SK-N-SH treated with all-trans-retinoic acid at 6 μM for 48 hours (cell line): ENCODE results near the gene ZNF219.

Source experiments
- ATAC-seq: fragments of 200-7000 bp; cut with Tn5 transposase; 3 replicates; pipeline ENCODE4 v1.9.1; 2020; ENCODE audit warnings: mild to moderate bottlenecking, moderate library complexity
- BACH2 ChIP-seq: fragments of 250-450 bp; sonication (Bioruptor Pico); IDR thresholded peaks from 2 replicates; pipeline ENCODE4 v1.9.0; 2021; ENCODE audit warnings: mild to moderate bottlenecking, borderline replicate concordance
- CSDC2 ChIP-seq: fragments of 250-450 bp; sonication (Bioruptor Pico); IDR thresholded peaks from 2 replicates; pipeline ENCODE4 v1.5.0; 2020; ENCODE audit warnings: mild to moderate bottlenecking, moderate library complexity
- ESRRG ChIP-seq: fragments of 250-450 bp; sonication (Bioruptor Pico); IDR thresholded peaks from 2 replicates; pipeline ENCODE4 v1.6.1; 2021; ENCODE audit warnings: mild to moderate bottlenecking
- GLIS3 ChIP-seq: fragments of 250-450 bp; sonication (Bioruptor Pico); IDR thresholded peaks from 2 replicates; pipeline ENCODE4 v1.5.0; 2020; ENCODE audit warnings: mild to moderate bottlenecking, moderate library complexity
- ISL1 ChIP-seq: fragments of 250-450 bp; sonication (Bioruptor Pico); IDR thresholded peaks from 2 replicates; pipeline ENCODE4 v2.1.2; 2022; ENCODE audit warnings: mild to moderate bottlenecking, moderate library complexity
- OSR1 ChIP-seq: fragments of 250-450 bp; sonication (Bioruptor Pico); IDR thresholded peaks from 2 replicates; pipeline ENCODE4 v1.8.0; 2022; ENCODE audit warnings: moderate library complexity, mild to moderate bottlenecking, inconsistent platforms
- PATZ1 ChIP-seq: fragments of 250-450 bp; sonication (Bioruptor Pico); IDR thresholded peaks from 2 replicates; pipeline ENCODE4 v1.8.0; 2020; ENCODE audit warnings: mild to moderate bottlenecking, moderate library complexity, borderline replicate concordance
- POU6F1 ChIP-seq: fragments of 250-450 bp; sonication (Bioruptor Pico); IDR thresholded peaks from 2 replicates; pipeline ENCODE4 v1.8.0; 2021; ENCODE audit warnings: low read depth, mild to moderate bottlenecking, moderate library complexity, borderline replicate concordance
- PPARA ChIP-seq: fragments of 250-450 bp; sonication (Bioruptor Pico); IDR thresholded peaks from 2 replicates; pipeline ENCODE4 v1.5.0; 2020; ENCODE audit warnings: mild to moderate bottlenecking, borderline replicate concordance
- RARB ChIP-seq: fragments of 250-450 bp; sonication (Bioruptor Pico); IDR thresholded peaks from 2 replicates; pipeline ENCODE4 v1.8.0; 2021; ENCODE audit warnings: mild to moderate bottlenecking, moderate library complexity
- SNAI2 ChIP-seq: fragments of 250-450 bp; sonication (Bioruptor Pico); IDR thresholded peaks from 2 replicates; pipeline ENCODE4 v1.5.0; 2020; ENCODE audit warnings: mild to moderate bottlenecking, moderate library complexity
- TCF4 ChIP-seq: fragments of 250-450 bp; sonication (Bioruptor Pico); IDR thresholded peaks from 2 replicates; pipeline ENCODE4 v1.8.0; 2021; ENCODE audit warnings: mild to moderate bottlenecking, moderate library complexity, borderline replicate concordance
- TOX ChIP-seq: fragments of 250-450 bp; sonication (Bioruptor Pico); IDR thresholded peaks from 2 replicates; pipeline ENCODE4 v1.8.0; 2021; ENCODE audit warnings: mild to moderate bottlenecking, moderate library complexity, borderline replicate concordance
- TSHZ2 ChIP-seq: fragments of 250-450 bp; sonication (Bioruptor Pico); IDR thresholded peaks from 2 replicates; pipeline ENCODE4 v1.5.0; 2020; ENCODE audit warnings: mild to moderate bottlenecking, moderate library complexity
- ZFP3 ChIP-seq: fragments of 250-450 bp; sonication (Bioruptor Pico); IDR thresholded peaks from 2 replicates; pipeline ENCODE4 v1.5.0; 2020; ENCODE audit warnings: mild to moderate bottlenecking, moderate library complexity
- ZFP30 ChIP-seq: fragments of 450-650 bp; formaldehyde crosslinking; IDR thresholded peaks from 2 replicates; pipeline ENCODE4 v1.5.0; 2022; ENCODE audit warnings: mild to moderate bottlenecking, moderate library complexity
- ZNF565 ChIP-seq: fragments of 450-650 bp; formaldehyde crosslinking; conservative IDR thresholded peaks from 2 replicates; pipeline ENCODE4 v1.5.0; 2020; ENCODE audit warnings: low read depth, mild to moderate bottlenecking, moderate library complexity
- ZNF70 ChIP-seq: fragments of 450-650 bp; formaldehyde crosslinking; IDR thresholded peaks from 2 replicates; pipeline ENCODE4 v1.5.0; 2020; ENCODE audit warnings: mild to moderate bottlenecking, moderate library complexity
- ZNF8 ChIP-seq: fragments of 450-650 bp; formaldehyde crosslinking; IDR thresholded peaks from 2 replicates; pipeline ENCODE4 v1.5.0; 2020; ENCODE audit warnings: mild to moderate bottlenecking, moderate library complexity
- TF ChIP-seq, protein P1 (sequence below): fragments of 250-450 bp; sonication (Bioruptor Pico); IDR thresholded peaks from 2 replicates; pipeline ENCODE4 v1.5.1; 2021; ENCODE audit warnings: mild to moderate bottlenecking, moderate library complexity
- TF ChIP-seq, protein P2 (sequence below): fragments of 250-450 bp; sonication (Bioruptor Pico); IDR thresholded peaks from 2 replicates; pipeline ENCODE4 v1.5.1; 2020; ENCODE audit warnings: low read depth, mild to moderate bottlenecking, moderate library complexity

The ZNF219 gene

DNA sequence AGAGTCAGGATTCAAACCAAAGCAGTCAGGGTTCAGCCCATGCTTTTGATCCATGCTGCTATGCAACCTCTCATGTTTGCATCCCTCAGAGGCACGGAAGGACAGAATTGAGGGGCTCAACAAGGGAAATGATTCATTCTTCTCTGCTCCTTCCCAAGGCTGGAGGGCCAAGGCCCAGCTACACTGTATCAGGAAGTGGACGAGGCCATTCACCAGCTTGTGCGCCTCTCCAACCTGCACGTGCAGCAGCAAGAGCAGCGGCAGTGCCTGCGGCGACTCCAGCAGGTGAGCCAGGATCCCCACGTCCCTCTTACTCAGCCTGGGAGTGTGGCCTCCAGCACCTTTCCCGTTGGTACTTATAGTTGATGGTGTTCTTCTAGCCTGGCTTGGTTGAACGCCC, 19.7 kb downstream of the ZNF219 start:
- ATAC-seq, result no peak
- TF ChIP-seq ZNF8 (CRISPR knock-in tag) (no peak), TSHZ2 (no peak), SNAI2 (no peak), ZFP3 (CRISPR knock-in tag) (no peak), PATZ1 (CRISPR knock-in tag) (no peak), TOX (CRISPR knock-in tag) (no peak), ZNF70 (CRISPR knock-in tag) (no peak), POU6F1 (CRISPR knock-in tag) (no peak), CSDC2 (CRISPR knock-in tag) (no peak), ZFP30 (CRISPR knock-in tag) (no peak), OSR1 (CRISPR knock-in tag) (no peak), GLIS3 (CRISPR knock-in tag) (no peak), ISL1 (CRISPR knock-in tag) (no peak), RARB (no peak), BACH2 (CRISPR knock-in tag) (no peak), ESRRG (CRISPR knock-in tag) (no peak), PPARA (CRISPR knock-in tag) (no peak)
- TF ChIP-seq, protein P1, sequence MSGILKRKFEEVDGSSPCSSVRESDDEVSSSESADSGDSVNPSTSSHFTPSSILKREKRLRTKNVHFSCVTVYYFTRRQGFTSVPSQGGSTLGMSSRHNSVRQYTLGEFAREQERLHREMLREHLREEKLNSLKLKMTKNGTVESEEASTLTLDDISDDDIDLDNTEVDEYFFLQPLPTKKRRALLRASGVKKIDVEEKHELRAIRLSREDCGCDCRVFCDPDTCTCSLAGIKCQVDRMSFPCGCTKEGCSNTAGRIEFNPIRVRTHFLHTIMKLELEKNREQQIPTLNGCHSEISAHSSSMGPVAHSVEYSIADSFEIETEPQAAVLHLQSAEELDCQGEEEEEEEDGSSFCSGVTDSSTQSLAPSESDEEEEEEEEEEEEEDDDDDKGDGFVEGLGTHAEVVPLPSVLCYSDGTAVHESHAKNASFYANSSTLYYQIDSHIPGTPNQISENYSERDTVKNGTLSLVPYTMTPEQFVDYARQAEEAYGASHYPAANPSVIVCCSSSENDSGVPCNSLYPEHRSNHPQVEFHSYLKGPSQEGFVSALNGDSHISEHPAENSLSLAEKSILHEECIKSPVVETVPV (CRISPR knock-in tag), result no peak
- TF ChIP-seq, protein P2, sequence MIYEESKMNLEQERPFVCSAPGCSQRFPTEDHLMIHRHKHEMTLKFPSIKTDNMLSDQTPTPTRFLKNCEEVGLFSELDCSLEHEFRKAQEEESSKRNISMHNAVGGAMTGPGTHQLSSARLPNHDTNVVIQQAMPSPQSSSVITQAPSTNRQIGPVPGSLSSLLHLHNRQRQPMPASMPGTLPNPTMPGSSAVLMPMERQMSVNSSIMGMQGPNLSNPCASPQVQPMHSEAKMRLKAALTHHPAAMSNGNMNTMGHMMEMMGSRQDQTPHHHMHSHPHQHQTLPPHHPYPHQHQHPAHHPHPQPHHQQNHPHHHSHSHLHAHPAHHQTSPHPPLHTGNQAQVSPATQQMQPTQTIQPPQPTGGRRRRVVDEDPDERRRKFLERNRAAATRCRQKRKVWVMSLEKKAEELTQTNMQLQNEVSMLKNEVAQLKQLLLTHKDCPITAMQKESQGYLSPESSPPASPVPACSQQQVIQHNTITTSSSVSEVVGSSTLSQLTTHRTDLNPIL, result no peak

GRCh38 chr14:21078287-21078686, 20.2 kb downstream of the ZNF219 start:
- TF ChIP-seq ZNF70 (CRISPR knock-in tag), result no peak
- ATAC-seq, result no peak

- TF ChIP-seq ZFP30 (CRISPR knock-in tag) (no peak), TOX (CRISPR knock-in tag) (no peak), PATZ1 (CRISPR knock-in tag) (no peak), TCF4 (CRISPR knock-in tag) (no peak), SNAI2 (no peak), ZFP3 (CRISPR knock-in tag) (no peak), ESRRG (CRISPR knock-in tag) (no peak), ZNF565 (CRISPR knock-in tag) (no peak), GLIS3 (CRISPR knock-in tag) (no peak), ISL1 (CRISPR knock-in tag) (no peak)
- TF ChIP-seq, protein P2, result no peak
- no peak for ATAC-seq
Observed at GRCh38 chr14:21077672-21078071, 20.8 kb downstream of the ZNF219 start.
